GM12875 (cell line): Measurements from ENCODE around the gene FBLN2.

Experiments used
- H3K4me3 ChIP-seq: one replicate; pipeline ENCODE4 v1.5.1; 2011; ENCODE audit warnings: low read depth, low read length, control low read depth
- TF ChIP-seq, protein P1 (sequence below): IDR thresholded peaks from 2 replicates; pipeline ENCODE4 v1.5.1; 2011; ENCODE audit warnings: low read depth, mild to moderate bottlenecking, control low read depth, inconsistent platforms, low read length, moderate library complexity, borderline replicate concordance; ENCODE audit not compliant: insufficient read depth

The FBLN2 gene

DNA sequence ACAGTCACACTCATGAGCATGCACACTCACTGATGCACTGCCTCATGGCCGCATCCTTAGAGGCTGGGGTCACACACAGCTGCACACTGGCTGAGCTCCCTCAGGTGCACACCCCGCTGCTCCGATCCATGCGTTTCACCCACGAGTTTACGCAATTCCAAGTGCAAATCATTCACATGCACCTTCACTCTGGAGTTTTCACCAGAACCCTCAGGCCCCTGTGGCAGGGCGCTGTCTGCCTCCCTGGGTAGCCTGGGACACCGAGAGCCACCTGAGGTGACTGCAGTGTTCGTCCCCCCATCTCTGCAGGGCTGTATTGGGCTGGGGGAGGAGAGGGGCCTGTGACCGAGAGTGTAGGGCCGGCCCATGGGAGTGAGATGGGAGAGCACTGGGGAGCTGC, 134.8 kb downstream of the FBLN2 start:
- TF ChIP-seq, protein P1, sequence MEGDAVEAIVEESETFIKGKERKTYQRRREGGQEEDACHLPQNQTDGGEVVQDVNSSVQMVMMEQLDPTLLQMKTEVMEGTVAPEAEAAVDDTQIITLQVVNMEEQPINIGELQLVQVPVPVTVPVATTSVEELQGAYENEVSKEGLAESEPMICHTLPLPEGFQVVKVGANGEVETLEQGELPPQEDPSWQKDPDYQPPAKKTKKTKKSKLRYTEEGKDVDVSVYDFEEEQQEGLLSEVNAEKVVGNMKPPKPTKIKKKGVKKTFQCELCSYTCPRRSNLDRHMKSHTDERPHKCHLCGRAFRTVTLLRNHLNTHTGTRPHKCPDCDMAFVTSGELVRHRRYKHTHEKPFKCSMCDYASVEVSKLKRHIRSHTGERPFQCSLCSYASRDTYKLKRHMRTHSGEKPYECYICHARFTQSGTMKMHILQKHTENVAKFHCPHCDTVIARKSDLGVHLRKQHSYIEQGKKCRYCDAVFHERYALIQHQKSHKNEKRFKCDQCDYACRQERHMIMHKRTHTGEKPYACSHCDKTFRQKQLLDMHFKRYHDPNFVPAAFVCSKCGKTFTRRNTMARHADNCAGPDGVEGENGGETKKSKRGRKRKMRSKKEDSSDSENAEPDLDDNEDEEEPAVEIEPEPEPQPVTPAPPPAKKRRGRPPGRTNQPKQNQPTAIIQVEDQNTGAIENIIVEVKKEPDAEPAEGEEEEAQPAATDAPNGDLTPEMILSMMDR, result no peak
- no peak overlapping the region for H3K4me3 ChIP-seq

DNA sequence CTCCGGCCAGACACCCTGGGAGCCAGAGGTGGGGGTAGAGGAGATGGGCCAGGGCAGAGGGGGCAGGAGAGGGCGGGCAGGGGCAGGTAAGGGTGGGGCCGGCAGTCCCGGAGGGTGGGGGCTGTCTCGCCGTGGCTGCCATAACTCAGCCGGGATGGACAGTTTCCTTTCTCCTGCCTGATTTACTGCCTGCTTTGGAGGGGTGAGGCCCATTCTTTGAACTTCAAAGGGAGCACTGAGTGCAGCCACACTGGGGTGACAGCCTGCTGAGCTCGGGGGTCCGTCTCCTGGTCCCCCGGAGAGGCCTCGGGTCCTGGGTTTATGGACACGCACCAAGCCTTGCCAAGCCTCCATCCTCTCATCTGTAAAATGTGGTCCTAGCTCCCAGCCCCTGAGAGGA, 135.4 kb downstream of the FBLN2 start:
- no peak overlapping the region for H3K4me3 ChIP-seq
- TF ChIP-seq, protein P1, result no peak

DNA sequence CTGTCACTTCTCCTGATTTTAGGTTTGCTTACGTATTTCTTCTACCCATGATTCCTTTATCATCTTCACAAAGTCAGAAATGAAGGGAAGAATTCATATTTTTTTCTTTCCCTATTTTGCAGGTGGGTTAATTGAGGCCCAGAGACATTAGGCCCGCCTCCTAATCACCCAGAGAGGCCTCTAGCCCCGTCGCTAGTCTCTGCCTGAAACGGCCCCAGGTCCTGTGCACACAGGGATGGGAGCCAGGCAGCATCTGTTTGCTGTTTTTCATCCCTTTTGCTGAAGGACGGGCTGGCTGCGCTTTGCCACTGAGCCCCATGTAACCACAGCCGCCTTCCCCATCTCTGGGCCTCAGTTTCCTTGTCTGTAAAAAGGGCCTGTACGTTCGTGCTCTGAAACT, 135.9 kb downstream of the FBLN2 start:
- TF ChIP-seq, protein P1, result no peak
- no peak overlapping the region for H3K4me3 ChIP-seq

DNA sequence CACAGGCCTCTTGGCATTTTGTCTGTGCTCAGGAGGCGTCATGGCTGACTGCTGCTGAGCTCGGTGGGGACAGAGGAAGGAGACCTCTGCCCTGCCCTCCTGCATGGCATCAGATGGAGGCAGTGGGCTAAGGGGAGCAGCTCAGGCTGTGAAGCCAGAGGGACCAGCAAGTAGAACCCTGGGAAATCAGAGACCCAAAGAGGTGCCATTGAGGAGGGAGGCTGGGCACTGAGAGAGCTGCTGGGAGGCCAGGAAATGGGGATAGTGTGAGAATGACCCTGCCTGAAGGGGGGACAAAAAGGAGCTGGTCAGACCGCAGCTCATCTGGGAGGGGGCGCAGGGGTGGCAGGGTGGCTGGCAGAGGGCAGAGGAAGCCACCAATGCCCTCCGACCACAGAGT, 136.8 kb downstream of the FBLN2 start:
- no peak overlapping the region for H3K4me3 ChIP-seq
- TF ChIP-seq, protein P1, result no peak

DNA sequence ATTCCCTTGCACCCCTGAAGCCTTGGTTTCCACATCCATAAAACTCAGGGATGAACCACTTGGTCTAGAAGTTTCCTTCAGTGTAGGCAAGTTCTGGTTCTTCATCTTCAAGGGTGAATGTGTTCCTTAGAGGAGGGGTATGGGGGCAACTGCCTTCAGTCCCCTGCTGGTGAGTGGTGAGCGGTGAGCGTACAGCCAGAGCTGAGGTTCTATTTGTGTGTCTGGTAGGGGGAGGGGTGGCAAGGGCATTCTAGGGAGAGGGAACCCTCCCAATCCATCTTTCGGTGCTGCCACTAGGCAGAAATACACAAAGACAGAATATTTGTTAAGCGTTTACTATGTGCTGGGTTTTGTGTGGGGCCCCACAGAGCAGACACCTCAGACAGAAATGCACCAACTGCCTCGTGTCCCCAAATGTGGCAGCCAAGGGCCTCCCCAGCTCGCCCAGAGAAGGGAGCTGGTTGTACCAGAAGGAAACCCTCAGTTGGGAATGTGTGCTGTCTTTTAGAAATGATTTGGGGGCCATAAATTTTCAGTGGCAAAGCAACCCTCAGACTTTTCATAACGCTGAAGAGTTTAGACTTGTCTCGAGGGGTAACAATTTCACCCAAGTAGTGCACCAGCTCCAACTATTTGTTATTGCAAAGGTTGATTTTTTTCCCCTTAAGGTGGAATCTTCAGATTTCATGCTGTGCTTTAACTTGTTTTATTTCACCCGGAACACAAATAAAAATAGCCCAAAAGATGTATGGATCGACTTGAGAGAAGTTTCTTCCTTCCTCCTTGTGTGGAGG, 137.6 kb downstream of the FBLN2 start:
- no peak overlapping the region for H3K4me3 ChIP-seq
- TF ChIP-seq, protein P1, result no peak

DNA sequence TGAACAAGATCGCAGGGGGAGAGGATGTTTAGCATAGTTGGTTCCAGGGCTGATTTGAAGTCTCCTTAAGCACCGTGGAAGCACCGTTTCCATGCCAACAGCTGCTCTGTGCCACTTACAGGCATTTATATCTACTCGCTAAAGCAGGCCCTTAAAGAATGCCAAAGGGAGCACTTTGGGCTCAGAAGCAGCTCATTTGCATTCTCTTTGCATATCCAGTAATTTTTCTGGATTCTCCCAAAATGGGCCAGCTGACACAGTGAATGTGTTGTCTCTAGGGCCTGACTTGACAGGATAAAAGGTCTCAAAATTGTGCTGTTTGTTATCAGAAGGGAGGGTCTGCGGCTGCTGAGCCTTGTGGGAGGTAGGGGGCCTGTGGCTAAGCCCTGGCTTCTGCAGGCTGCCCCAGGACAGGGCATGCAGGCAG, 138.6 kb downstream of the FBLN2 start:
- no peak overlapping the region for H3K4me3 ChIP-seq
- TF ChIP-seq, protein P1, result no peak
